ENCODE results near the gene UROC1. TPM values are rescaled to one million over a fixed set of nuclear protein-coding genes. Genes with fewer than 3 reads are reported as not detected.

Gene UROC1
- total RNA-seq (2022; extraction: Qiagen RNA extraction) = not detected in 5 replicates

GRCh38 chr3:126517291-126517951 lies at the start of gene UROC1:
UROC1 (minus strand) TSS chr3:126517773; CDS start chr3:126517719, 54 bp downstream.

DNA sequence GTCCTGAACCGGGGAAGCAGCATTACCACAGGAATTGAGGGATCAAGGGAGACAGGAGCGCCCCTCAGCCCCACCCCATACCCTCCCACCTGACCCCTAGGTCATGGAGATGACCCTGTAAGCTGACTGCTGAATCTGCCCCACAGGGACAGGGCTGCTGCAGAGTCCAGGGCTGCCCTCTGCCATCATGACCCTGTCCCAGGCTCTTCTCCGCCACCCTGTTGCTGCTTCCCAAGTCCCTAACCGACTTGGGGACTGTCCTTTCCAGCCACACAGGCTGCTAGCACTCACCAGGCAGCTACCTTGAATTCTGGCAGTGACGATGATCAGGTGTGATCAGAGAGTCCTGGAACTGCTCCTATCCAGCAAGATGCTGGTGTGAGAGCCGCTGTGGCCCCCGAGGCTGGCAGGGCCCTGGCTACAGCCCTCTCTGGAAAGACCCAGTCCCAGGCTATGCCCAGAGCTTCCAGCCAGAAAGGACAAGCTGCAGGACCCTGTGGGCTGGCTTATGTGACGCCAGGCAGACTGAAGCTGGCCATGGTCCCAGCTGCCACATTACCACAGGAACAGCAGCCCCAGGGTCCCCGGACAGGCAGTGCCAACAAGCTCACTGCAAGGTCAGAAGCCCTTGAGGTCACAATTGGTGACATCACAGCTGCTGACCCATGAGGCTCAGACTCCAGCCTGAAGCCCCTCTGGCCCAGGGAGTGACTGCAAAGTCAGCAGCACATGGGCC lies 40.9 kb upstream of the UROC1 start, which contains the start of gene C3orf22:
TSS of gene C3orf22 (minus strand) at position 597 of the 736 bp plus-strand sequence. CDS start 5,542 bp downstream, outside the sequence.

GRCh38 chr3:126523745-126524428 lies 6.3 kb upstream of the UROC1 start, which contains the start of gene CHST13:
CHST13 (plus strand) TSS chr3:126524155; CDS start chr3:126524333, 178 bp downstream.

DNA sequence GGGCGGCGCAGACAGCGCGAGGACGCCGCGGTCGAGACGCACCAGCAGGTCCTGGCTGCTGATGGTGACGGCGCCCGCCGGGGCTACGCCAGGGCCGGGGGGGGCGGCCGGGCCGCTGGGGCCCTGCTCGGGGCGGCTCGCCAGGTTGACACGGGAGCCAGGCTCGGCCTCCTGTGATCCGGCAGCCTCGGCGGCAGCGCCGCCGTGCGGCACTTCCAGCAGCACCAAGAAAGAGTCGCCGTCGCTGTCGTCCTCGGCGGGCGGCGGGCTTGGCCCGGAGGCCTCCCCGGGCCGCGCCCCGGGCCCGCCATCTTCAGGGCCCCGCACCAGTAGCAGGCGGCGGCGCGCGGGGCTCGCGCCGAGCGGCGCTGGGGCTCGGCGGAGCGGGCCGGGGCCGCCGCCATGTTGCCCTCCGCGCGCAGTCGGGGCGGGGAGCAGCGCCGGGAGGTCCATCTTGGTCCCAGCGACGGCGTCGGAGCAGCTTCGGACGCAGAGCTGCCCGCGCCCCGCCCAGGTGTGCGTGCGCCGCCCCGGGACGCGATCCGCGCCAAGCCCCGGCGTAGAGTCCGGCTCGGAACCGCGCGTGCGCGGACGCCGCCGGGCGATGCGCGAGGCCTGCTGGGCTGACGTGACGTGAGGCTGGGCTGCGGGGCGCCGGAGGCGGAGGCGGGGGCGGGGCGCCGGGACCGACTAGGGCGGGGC lies 42.0 kb downstream of the UROC1 start, which contains the start of gene ZXDC:
TSS of gene ZXDC (minus strand) at position 479 of the 702 bp plus-strand sequence. CDS start at position 453, 26 bp downstream.

Other genes starting within 250 kb of the UROC1 start
- gene KLF15, start 160.4 kb downstream of the UROC1 start, total RNA-seq (2022; extraction: Qiagen RNA extraction) = 0.52 to 0.81 TPM (median 0.73 TPM) in 5 replicates
- not detected in 5 replicates for gene CFAP100, start 122.9 kb downstream of the UROC1 start, total RNA-seq (2022; extraction: Qiagen RNA extraction)
- 8.3 to 9.2 TPM (median 9.0 TPM) in 5 replicates for gene ZXDC, start 41.9 kb downstream of the UROC1 start, total RNA-seq (2022; extraction: Qiagen RNA extraction)
- gene CHST13, start 6.4 kb upstream of the UROC1 start, total RNA-seq (2022; extraction: Qiagen RNA extraction) = 0.28 to 1.1 TPM (median 0.83 TPM) in 5 replicates
- gene C3orf22, start 41.2 kb upstream of the UROC1 start, total RNA-seq (2022; extraction: Qiagen RNA extraction) = not detected in 5 replicates
- 5.6 to 8.7 TPM (median 7.3 TPM) in 5 replicates for gene TXNRD3, start 137.4 kb upstream of the UROC1 start, total RNA-seq (2022; extraction: Qiagen RNA extraction)
- 16.5 to 20.1 TPM (median 19.8 TPM) in 5 replicates for gene CHCHD6, start 186.5 kb upstream of the UROC1 start, total RNA-seq (2022; extraction: Qiagen RNA extraction)

Measured in A549 treated with Hydrocortisone at 1 μM for 4 hours (cell line).